Measurements from ENCODE around the gene CNTF.

DNA sequence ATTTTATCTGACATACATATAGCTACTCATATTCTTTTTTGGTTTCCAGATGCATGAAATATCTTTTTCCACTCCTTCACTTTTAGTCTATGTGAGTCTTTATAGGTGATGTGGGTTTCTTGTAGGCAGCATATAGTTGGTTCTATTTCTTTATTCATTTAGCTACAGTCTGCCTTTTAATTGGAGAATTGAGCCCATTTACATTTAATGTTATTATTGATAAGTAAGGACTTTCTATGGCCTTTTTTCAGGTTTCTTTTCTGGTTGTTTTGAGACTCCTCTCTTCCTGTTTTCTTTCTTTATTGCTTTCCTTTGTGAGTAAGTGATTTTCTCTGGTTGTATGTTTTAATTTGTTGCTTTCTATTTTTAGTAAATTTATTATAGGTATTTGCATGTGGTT lies 27.2 kb downstream of the CNTF start:
- TF ChIP-seq, protein P1, sequence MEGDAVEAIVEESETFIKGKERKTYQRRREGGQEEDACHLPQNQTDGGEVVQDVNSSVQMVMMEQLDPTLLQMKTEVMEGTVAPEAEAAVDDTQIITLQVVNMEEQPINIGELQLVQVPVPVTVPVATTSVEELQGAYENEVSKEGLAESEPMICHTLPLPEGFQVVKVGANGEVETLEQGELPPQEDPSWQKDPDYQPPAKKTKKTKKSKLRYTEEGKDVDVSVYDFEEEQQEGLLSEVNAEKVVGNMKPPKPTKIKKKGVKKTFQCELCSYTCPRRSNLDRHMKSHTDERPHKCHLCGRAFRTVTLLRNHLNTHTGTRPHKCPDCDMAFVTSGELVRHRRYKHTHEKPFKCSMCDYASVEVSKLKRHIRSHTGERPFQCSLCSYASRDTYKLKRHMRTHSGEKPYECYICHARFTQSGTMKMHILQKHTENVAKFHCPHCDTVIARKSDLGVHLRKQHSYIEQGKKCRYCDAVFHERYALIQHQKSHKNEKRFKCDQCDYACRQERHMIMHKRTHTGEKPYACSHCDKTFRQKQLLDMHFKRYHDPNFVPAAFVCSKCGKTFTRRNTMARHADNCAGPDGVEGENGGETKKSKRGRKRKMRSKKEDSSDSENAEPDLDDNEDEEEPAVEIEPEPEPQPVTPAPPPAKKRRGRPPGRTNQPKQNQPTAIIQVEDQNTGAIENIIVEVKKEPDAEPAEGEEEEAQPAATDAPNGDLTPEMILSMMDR (IDR thresholded peaks at IDR 0.05), result no peak
- no peak for TF ChIP-seq POLR2A (IDR thresholded peaks at IDR 0.05)
